HL-60 (cell line): ENCODE results near the gene BBS12.

Experiments
- GABPA ChIP-seq: IDR thresholded peaks from 2 replicates; pipeline ENCODE4 v1.6.1; 2012; ENCODE audit warnings: low read depth
- POLR2AphosphoS5 ChIP-seq: IDR thresholded peaks from 2 replicates; pipeline ENCODE4 v1.6.1; 2012; ENCODE audit warnings: low read depth
- TF ChIP-seq, protein P1 (sequence below): IDR thresholded peaks from one replicate; pipeline ENCODE4 v1.5.1; 2011; ENCODE audit warnings: low read length, control low read depth, inconsistent platforms; ENCODE audit not compliant: insufficient read depth
- TF ChIP-seq, protein P2 (sequence below): IDR thresholded peaks from 2 replicates; pipeline ENCODE4 v1.6.1; 2012; ENCODE audit warnings: low read depth; ENCODE audit not compliant: insufficient replicate concordance

DNA sequence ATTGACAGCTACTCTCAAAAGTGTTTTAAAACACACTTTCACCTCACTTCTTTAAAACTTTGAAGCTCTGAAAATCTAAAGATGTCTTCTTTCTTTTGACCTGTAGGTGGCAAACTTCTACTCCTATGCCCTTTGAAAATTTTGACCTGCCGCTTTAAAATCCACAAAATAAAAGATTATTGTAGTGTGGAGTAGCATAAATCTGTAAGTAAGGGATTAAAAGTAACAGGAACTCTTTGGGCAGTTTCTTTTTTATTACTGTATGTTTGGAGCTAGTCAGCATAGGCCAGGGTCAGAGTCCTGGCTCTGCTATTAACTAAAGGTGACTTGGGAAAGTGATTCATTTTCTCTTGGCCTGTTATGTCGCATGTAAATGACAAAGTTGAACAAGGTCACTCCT, 25.5 kb downstream of the BBS12 start:
- TF ChIP-seq, protein P1, sequence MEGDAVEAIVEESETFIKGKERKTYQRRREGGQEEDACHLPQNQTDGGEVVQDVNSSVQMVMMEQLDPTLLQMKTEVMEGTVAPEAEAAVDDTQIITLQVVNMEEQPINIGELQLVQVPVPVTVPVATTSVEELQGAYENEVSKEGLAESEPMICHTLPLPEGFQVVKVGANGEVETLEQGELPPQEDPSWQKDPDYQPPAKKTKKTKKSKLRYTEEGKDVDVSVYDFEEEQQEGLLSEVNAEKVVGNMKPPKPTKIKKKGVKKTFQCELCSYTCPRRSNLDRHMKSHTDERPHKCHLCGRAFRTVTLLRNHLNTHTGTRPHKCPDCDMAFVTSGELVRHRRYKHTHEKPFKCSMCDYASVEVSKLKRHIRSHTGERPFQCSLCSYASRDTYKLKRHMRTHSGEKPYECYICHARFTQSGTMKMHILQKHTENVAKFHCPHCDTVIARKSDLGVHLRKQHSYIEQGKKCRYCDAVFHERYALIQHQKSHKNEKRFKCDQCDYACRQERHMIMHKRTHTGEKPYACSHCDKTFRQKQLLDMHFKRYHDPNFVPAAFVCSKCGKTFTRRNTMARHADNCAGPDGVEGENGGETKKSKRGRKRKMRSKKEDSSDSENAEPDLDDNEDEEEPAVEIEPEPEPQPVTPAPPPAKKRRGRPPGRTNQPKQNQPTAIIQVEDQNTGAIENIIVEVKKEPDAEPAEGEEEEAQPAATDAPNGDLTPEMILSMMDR: peak; percentile 22
- TF ChIP-seq, protein P2, sequence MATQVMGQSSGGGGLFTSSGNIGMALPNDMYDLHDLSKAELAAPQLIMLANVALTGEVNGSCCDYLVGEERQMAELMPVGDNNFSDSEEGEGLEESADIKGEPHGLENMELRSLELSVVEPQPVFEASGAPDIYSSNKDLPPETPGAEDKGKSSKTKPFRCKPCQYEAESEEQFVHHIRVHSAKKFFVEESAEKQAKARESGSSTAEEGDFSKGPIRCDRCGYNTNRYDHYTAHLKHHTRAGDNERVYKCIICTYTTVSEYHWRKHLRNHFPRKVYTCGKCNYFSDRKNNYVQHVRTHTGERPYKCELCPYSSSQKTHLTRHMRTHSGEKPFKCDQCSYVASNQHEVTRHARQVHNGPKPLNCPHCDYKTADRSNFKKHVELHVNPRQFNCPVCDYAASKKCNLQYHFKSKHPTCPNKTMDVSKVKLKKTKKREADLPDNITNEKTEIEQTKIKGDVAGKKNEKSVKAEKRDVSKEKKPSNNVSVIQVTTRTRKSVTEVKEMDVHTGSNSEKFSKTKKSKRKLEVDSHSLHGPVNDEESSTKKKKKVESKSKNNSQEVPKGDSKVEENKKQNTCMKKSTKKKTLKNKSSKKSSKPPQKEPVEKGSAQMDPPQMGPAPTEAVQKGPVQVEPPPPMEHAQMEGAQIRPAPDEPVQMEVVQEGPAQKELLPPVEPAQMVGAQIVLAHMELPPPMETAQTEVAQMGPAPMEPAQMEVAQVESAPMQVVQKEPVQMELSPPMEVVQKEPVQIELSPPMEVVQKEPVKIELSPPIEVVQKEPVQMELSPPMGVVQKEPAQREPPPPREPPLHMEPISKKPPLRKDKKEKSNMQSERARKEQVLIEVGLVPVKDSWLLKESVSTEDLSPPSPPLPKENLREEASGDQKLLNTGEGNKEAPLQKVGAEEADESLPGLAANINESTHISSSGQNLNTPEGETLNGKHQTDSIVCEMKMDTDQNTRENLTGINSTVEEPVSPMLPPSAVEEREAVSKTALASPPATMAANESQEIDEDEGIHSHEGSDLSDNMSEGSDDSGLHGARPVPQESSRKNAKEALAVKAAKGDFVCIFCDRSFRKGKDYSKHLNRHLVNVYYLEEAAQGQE: no peak
- TF ChIP-seq POLR2AphosphoS5 (no peak), GABPA (no peak)
